Type B pancreatic cell (in vitro differentiated cells): Measurements from ENCODE around the gene AIG1. TPM values are rescaled to one million over a fixed set of nuclear protein-coding genes. Genes with fewer than 3 reads are reported as not detected.

Experiments
- DNase-seq: peaks from one replicate; pipeline ENCODE4 v3.0.0; 2021; ENCODE audit warnings: mixed read lengths; ENCODE audit not compliant: unreplicated experiment; ENCODE audit errors: extremely low spot score
- H3K27ac Mint-ChIP-seq: 2 replicates; pipeline ENCODE4 v1.8.0; 2021; ENCODE audit warnings: mild to moderate bottlenecking, mixed read lengths
- H3K27me3 Mint-ChIP-seq: 2 replicates; pipeline ENCODE4 v1.8.0; 2021; ENCODE audit warnings: mixed read lengths
- H3K36me3 Mint-ChIP-seq: 2 replicates; pipeline ENCODE4 v1.8.0; 2021; ENCODE audit warnings: mixed read lengths
- H3K4me1 Mint-ChIP-seq: one replicate; pipeline ENCODE4 v1.8.0; 2021; ENCODE audit warnings: mixed read lengths; ENCODE audit not compliant: unreplicated experiment
- H3K4me3 Mint-ChIP-seq: 2 replicates; pipeline ENCODE4 v1.8.0; 2021; ENCODE audit warnings: mild to moderate bottlenecking, mixed read lengths
- H3K9me3 Mint-ChIP-seq: 2 replicates; pipeline ENCODE4 v1.8.0; 2021; ENCODE audit warnings: mixed read lengths
- CTCF ChIP-seq: fragments of 200-600 bp; sonication (generic); conservative IDR thresholded peaks from 2 replicates; pipeline ENCODE4 v1.5.0; 2021; ENCODE audit warnings: antibody characterized with exemption, mild to moderate bottlenecking
- total RNA-seq: library from RNA; stranded (reverse); gene quantifications from 2 replicates; pipeline ENCODE4 v1.2.1, GENCODE V29; 2021; ENCODE audit warnings: low replicate concordance

AIG1 gene
- total RNA-seq, 1 donor from 2014 or later = 34.3 TPM

GRCh38 chr6:143050509-143050908 lies 10.2 kb upstream of the AIG1 start:
- no peaks in the 10 kb centered on the region for H3K9me3 Mint-ChIP-seq
- H3K27ac Mint-ChIP-seq = no peak overlapping the region
- H3K36me3 Mint-ChIP-seq = no peaks in the 10 kb centered on the region
- no peak overlapping the region for H3K4me3 Mint-ChIP-seq
- TF ChIP-seq CTCF = no peak
- H3K4me1 Mint-ChIP-seq = no peaks in the 10 kb centered on the region
- no peak for DNase-seq
- no peaks in the 10 kb centered on the region for H3K27me3 Mint-ChIP-seq

- Mint-ChIP-seq H3K4me3 (no peak overlapping the region), H3K27ac (no peak overlapping the region), H3K9me3 (no peaks in the 10 kb centered on the region), H3K36me3 (no peaks in the 10 kb centered on the region), H3K27me3 (no peaks in the 10 kb centered on the region), H3K4me1 (no peaks in the 10 kb centered on the region)
- no peak for TF ChIP-seq CTCF
- no peak for DNase-seq
Observed at GRCh38 chr6:143052282-143052681, 8.4 kb upstream of the AIG1 start.

- no peaks in the 10 kb centered on the region for H3K9me3 Mint-ChIP-seq
- H3K36me3 Mint-ChIP-seq = no peaks in the 10 kb centered on the region
Observed at GRCh38 chr6:143053856-143054255, 6.8 kb upstream of the AIG1 start.

GRCh38 chr6:143054329-143054728 lies 6.4 kb upstream of the AIG1 start:
- Mint-ChIP-seq H3K4me1 (peaks cover 5% of the 10 kb centered on the region), H3K9me3 (no peaks in the 10 kb centered on the region), H3K27me3 (no peaks in the 10 kb centered on the region), H3K4me3 (no peak overlapping the region), H3K36me3 (no peaks in the 10 kb centered on the region), H3K27ac (no peak overlapping the region)
- DNase-seq = no peak
- no peak for TF ChIP-seq CTCF

More at GRCh38 chr6:143053856-143054255, 6.8 kb upstream of the AIG1 start:
- Mint-ChIP-seq H3K4me1 (peaks cover under 1% of the 10 kb centered on the region), H3K27me3 (no peaks in the 10 kb centered on the region), H3K27ac (no peak overlapping the region), H3K4me3 (no peak overlapping the region)
- DNase-seq = no peak
- TF ChIP-seq CTCF = no peak

GRCh38 chr6:143055213-143055612 lies 5.5 kb upstream of the AIG1 start:
- H3K4me3 Mint-ChIP-seq = no peak overlapping the region
- H3K9me3 Mint-ChIP-seq = no peaks in the 10 kb centered on the region
- no peaks in the 10 kb centered on the region for H3K36me3 Mint-ChIP-seq
- DNase-seq = no peak
- TF ChIP-seq CTCF = no peak
- peaks cover 13% of the 10 kb centered on the region for H3K4me1 Mint-ChIP-seq
- no peak overlapping the region for H3K27ac Mint-ChIP-seq
- H3K27me3 Mint-ChIP-seq = no peaks in the 10 kb centered on the region

- H3K9me3 Mint-ChIP-seq = no peaks in the 10 kb centered on the region
- peaks cover 14% of the 10 kb centered on the region for H3K4me1 Mint-ChIP-seq
- no peak for TF ChIP-seq CTCF
- H3K27me3 Mint-ChIP-seq = no peaks in the 10 kb centered on the region
- no peak overlapping the region for H3K4me3 Mint-ChIP-seq
- no peak overlapping the region for H3K27ac Mint-ChIP-seq
- DNase-seq = no peak
- H3K36me3 Mint-ChIP-seq = no peaks in the 10 kb centered on the region
Observed at GRCh38 chr6:143055891-143056290, 4.8 kb upstream of the AIG1 start.
